ENCODE measurements around the gene TRIM3.

DNA sequence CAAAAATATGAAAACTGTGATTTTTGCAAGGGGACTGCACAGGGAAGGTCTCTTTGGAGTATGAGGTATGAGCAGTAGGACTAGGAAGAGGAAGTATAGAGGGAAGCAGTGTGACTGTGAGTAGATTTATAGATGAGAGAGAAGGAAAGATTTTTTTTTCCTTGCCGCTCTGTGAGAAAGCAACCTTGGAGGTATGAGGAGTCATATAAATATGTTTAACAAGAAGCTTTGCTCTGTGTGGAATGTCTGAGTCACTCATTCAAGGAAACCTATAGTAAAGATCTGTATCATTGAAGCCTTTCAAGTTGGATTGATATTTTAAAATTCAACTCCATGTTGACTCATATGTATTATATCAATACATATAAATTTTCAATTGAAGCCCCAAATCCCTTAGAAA is 49.5 kb upstream of the TRIM3 start:
- TF ChIP-seq, protein P1, sequence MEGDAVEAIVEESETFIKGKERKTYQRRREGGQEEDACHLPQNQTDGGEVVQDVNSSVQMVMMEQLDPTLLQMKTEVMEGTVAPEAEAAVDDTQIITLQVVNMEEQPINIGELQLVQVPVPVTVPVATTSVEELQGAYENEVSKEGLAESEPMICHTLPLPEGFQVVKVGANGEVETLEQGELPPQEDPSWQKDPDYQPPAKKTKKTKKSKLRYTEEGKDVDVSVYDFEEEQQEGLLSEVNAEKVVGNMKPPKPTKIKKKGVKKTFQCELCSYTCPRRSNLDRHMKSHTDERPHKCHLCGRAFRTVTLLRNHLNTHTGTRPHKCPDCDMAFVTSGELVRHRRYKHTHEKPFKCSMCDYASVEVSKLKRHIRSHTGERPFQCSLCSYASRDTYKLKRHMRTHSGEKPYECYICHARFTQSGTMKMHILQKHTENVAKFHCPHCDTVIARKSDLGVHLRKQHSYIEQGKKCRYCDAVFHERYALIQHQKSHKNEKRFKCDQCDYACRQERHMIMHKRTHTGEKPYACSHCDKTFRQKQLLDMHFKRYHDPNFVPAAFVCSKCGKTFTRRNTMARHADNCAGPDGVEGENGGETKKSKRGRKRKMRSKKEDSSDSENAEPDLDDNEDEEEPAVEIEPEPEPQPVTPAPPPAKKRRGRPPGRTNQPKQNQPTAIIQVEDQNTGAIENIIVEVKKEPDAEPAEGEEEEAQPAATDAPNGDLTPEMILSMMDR (conservative IDR thresholded peaks at IDR 0.05; ENCODE audit: low read depth, low read length), result no peak
- TF ChIP-seq EZH2phosphoT487 (IDR thresholded peaks at IDR 0.05; ENCODE audit: borderline replicate concordance, low read length), result no peak
- no peak for TF ChIP-seq EZH2 (IDR thresholded peaks at IDR 0.05; ENCODE audit: low read length, unreplicated experiment)

Measured in PC-3 (cell line).